GM12878 (cell line): Measurements from ENCODE around the gene STK10. TPM values are rescaled to one million over a fixed set of nuclear protein-coding genes. Genes with fewer than 3 reads are reported as not detected.

Source experiments
- ATF3 ChIP-seq: IDR thresholded peaks from 2 replicates; pipeline ENCODE4 v1.6.1; 2011; ENCODE audit warnings: low read depth, mild to moderate bottlenecking, low read length, moderate library complexity, borderline replicate concordance; ENCODE audit errors: extremely low read depth
- EP300 ChIP-seq, 2 experiments: fragments of 150-350 bp in 1 of 2; IDR thresholded peaks; 2 replicates each; pipeline ENCODE4 v1.6.1; 2011 to 2012; ENCODE audit warnings: low read depth in 2 of 2, low read length in 2 of 2, borderline replicate concordance in 1 of 2, improper control_type of control experiment in 1 of 2, inconsistent platforms in 1 of 2; ENCODE audit not compliant: control insufficient read depth in 1 of 2
- KLF5 ChIP-seq: fragments of 450-650 bp; IDR thresholded peaks from 2 replicates; pipeline ENCODE4 v1.6.1; 2014; ENCODE audit warnings: mild to moderate bottlenecking; ENCODE audit not compliant: partially characterized antibody
- LARP7 ChIP-seq: fragments of 450-650 bp; IDR thresholded peaks from 2 replicates; pipeline ENCODE4 v1.6.1; 2017; ENCODE audit warnings: mild to moderate bottlenecking
- MYB ChIP-seq: fragments of 150-350 bp; IDR thresholded peaks from 2 replicates; pipeline ENCODE4 v1.6.1; 2014; ENCODE audit warnings: mild to moderate bottlenecking, low read depth, low read length, borderline replicate concordance
- NR2F1 ChIP-seq: fragments of 450-650 bp; conservative IDR thresholded peaks from 2 replicates; pipeline ENCODE4 v1.6.1; 2017; ENCODE audit warnings: mild to moderate bottlenecking
- STAT1 ChIP-seq: fragments of 450-650 bp; conservative IDR thresholded peaks from 2 replicates; pipeline ENCODE4 v1.6.1; 2014; ENCODE audit warnings: antibody characterized with exemption, mild to moderate bottlenecking
- STAT3 ChIP-seq: IDR thresholded peaks from 2 replicates; pipeline ENCODE4 v1.6.1; 2011; ENCODE audit warnings: low read depth, low read length, improper control_type of control experiment
- TAF1 ChIP-seq: IDR thresholded peaks from 2 replicates; pipeline ENCODE4 v1.6.1; 2011; ENCODE audit warnings: mild to moderate bottlenecking, low read depth, low read length, borderline replicate concordance
- YBX1 ChIP-seq: fragments of 450-650 bp; IDR thresholded peaks from 2 replicates; pipeline ENCODE4 v1.6.1; 2016; ENCODE audit warnings: antibody characterized with exemption
- ZBTB4 ChIP-seq: fragments of 450-650 bp; formaldehyde crosslinking; IDR thresholded peaks from 2 replicates; pipeline ENCODE4 v1.4.0; 2022; ENCODE audit warnings: mild to moderate bottlenecking, moderate library complexity
- ZNF24 ChIP-seq: fragments of 450-650 bp; IDR thresholded peaks from 2 replicates; pipeline ENCODE4 v1.6.1; 2017; ENCODE audit warnings: antibody characterized with exemption, mild to moderate bottlenecking
- polyA plus RNA-seq, 11 experiments: library from polyadenylated mRNA; depleted of rRNA in 4 of 11; unstranded in 6 of 11; stranded (reverse) in 5 of 11; fragments of >200 nt; fragmentation: Nextera tagmentation in 4 of 11; fragmentation: Illumina TruSeq in 1 of 11; extraction: Ambion mirVana in 4 of 11; extraction: Trizol in 1 of 11; gene quantifications; 1 replicate in 1 of 11; 2 replicates in 10 of 11; pipeline versions ENCODE4 v1.2.1 to v1.2.3, GENCODE V29; 2011 to 2016; ENCODE audit warnings: inconsistent platforms in 2 of 11, missing spikeins in 2 of 11, low read depth in 1 of 11
- total RNA-seq, 4 experiments: library from RNA; depleted of rRNA in 3 of 4; stranded (reverse); fragments of >200 nt in 3 of 4; fragmentation: Illumina TruSeq in 1 of 4; extraction: Trizol in 1 of 4; gene quantifications; 2 replicates each; pipeline versions ENCODE4 v1.2.1 to v1.2.3, GENCODE V29; 2013 to 2021
- TF ChIP-seq, protein P1 (sequence below): fragments of 450-650 bp; IDR thresholded peaks from 2 replicates; pipeline ENCODE4 v1.6.1; 2016; ENCODE audit warnings: mild to moderate bottlenecking, moderate library complexity, borderline replicate concordance
- TF ChIP-seq, protein P2 (sequence below): fragments of 450-650 bp; IDR thresholded peaks from 2 replicates; pipeline ENCODE4 v1.6.1; 2017; ENCODE audit warnings: antibody characterized with exemption, mild to moderate bottlenecking, moderate library complexity
- TF ChIP-seq, protein P3 (sequence below): fragments of 450-650 bp; IDR thresholded peaks from 2 replicates; pipeline ENCODE4 v1.6.1; 2014; ENCODE audit warnings: mild to moderate bottlenecking
- TF ChIP-seq, protein P4 (sequence below): fragments of 450-650 bp; IDR thresholded peaks from 2 replicates; pipeline ENCODE4 v1.6.1; 2016; ENCODE audit warnings: mild to moderate bottlenecking

The STK10 gene
- total and polyA plus RNA-seq, 10 of the 15 experiments (the other 5 are each of a cell fraction or from before 2014, with no cell fraction given): 14.2 to 96.4 (median 50.6) TPM

DNA sequence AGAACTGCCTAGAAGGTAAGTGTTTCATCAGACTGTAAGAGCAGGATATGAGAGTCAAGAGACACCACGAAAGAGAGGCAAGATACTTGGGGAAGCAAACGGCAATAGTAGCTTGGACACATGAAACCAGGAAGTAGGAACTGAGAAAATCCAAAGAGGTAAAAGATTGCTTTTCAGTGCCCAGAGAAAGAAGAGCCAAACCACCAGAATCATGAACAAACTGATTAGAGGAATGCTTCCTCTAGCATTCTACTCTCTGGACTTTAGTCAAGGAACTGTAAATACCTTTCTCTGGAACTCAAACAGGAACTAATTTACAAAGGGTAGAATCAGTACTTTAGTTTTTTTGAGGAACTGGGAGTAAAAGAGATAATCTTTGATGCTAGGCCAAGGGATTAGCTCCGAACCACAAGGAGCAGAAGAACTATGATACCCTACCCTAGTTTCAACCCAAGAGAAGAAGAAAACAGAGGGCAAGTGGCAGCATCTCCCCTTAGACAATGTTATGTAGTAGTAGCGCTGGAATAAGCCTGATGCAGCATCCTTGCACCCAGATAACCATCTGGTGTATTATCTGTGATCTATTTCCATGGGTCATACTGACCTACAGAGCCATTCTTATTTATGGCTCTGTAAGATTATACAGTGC is 47.2 kb upstream of the STK10 start (continued):
- TF ChIP-seq, protein P1, sequence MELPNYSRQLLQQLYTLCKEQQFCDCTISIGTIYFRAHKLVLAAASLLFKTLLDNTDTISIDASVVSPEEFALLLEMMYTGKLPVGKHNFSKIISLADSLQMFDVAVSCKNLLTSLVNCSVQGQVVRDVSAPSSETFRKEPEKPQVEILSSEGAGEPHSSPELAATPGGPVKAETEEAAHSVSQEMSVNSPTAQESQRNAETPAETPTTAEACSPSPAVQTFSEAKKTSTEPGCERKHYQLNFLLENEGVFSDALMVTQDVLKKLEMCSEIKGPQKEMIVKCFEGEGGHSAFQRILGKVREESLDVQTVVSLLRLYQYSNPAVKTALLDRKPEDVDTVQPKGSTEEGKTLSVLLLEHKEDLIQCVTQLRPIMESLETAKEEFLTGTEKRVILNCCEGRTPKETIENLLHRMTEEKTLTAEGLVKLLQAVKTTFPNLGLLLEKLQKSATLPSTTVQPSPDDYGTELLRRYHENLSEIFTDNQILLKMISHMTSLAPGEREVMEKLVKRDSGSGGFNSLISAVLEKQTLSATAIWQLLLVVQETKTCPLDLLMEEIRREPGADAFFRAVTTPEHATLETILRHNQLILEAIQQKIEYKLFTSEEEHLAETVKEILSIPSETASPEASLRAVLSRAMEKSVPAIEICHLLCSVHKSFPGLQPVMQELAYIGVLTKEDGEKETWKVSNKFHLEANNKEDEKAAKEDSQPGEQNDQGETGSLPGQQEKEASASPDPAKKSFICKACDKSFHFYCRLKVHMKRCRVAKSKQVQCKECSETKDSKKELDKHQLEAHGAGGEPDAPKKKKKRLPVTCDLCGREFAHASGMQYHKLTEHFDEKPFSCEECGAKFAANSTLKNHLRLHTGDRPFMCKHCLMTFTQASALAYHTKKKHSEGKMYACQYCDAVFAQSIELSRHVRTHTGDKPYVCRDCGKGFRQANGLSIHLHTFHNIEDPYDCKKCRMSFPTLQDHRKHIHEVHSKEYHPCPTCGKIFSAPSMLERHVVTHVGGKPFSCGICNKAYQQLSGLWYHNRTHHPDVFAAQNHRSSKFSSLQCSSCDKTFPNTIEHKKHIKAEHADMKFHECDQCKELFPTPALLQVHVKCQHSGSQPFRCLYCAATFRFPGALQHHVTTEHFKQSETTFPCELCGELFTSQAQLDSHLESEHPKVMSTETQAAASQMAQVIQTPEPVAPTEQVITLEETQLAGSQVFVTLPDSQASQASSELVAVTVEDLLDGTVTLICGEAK: no peak
- TF ChIP-seq EP300 (IDR thresholded peaks at IDR 0.05; ENCODE audit: borderline replicate concordance in 1 of 2, control insufficient read depth in 1 of 2, low read depth in 2 of 2, low read length in 2 of 2) (no peak), TAF1 (no peak), MYB (no peak), ZNF24 (no peak), LARP7 (no peak), YBX1 (no peak), NR2F1 (no peak), ZBTB4 (CRISPR knock-in tag) (no peak), STAT3 (no peak), KLF5 (no peak), STAT1 (no peak), ATF3 (no peak)
- TF ChIP-seq, protein P2, sequence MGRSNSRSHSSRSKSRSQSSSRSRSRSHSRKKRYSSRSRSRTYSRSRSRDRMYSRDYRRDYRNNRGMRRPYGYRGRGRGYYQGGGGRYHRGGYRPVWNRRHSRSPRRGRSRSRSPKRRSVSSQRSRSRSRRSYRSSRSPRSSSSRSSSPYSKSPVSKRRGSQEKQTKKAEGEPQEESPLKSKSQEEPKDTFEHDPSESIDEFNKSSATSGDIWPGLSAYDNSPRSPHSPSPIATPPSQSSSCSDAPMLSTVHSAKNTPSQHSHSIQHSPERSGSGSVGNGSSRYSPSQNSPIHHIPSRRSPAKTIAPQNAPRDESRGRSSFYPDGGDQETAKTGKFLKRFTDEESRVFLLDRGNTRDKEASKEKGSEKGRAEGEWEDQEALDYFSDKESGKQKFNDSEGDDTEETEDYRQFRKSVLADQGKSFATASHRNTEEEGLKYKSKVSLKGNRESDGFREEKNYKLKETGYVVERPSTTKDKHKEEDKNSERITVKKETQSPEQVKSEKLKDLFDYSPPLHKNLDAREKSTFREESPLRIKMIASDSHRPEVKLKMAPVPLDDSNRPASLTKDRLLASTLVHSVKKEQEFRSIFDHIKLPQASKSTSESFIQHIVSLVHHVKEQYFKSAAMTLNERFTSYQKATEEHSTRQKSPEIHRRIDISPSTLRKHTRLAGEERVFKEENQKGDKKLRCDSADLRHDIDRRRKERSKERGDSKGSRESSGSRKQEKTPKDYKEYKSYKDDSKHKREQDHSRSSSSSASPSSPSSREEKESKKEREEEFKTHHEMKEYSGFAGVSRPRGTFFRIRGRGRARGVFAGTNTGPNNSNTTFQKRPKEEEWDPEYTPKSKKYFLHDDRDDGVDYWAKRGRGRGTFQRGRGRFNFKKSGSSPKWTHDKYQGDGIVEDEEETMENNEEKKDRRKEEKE: no peak
- TF ChIP-seq, protein P3, sequence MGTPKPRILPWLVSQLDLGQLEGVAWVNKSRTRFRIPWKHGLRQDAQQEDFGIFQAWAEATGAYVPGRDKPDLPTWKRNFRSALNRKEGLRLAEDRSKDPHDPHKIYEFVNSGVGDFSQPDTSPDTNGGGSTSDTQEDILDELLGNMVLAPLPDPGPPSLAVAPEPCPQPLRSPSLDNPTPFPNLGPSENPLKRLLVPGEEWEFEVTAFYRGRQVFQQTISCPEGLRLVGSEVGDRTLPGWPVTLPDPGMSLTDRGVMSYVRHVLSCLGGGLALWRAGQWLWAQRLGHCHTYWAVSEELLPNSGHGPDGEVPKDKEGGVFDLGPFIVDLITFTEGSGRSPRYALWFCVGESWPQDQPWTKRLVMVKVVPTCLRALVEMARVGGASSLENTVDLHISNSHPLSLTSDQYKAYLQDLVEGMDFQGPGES: no peak
- TF ChIP-seq, protein P4, sequence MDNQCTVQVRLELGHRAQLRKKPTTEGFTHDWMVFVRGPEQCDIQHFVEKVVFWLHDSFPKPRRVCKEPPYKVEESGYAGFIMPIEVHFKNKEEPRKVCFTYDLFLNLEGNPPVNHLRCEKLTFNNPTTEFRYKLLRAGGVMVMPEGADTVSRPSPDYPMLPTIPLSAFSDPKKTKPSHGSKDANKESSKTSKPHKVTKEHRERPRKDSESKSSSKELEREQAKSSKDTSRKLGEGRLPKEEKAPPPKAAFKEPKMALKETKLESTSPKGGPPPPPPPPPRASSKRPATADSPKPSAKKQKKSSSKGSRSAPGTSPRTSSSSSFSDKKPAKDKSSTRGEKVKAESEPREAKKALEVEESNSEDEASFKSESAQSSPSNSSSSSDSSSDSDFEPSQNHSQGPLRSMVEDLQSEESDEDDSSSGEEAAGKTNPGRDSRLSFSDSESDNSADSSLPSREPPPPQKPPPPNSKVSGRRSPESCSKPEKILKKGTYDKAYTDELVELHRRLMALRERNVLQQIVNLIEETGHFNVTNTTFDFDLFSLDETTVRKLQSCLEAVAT: no peak
